HG03095 (cell line): ENCODE measurements around the gene SV2B.
A peak's percentile ranks its signal among the peaks of the same experiment; 100 is the strongest.

ENCODE experiments used
- ATAC-seq: cut with Tn5 transposase; IDR thresholded peaks from one replicate; pipeline ENCODE4 v1.9.1; 2021; ENCODE audit warnings: moderate library complexity; ENCODE audit not compliant: unreplicated experiment

Gene SV2B

DNA sequence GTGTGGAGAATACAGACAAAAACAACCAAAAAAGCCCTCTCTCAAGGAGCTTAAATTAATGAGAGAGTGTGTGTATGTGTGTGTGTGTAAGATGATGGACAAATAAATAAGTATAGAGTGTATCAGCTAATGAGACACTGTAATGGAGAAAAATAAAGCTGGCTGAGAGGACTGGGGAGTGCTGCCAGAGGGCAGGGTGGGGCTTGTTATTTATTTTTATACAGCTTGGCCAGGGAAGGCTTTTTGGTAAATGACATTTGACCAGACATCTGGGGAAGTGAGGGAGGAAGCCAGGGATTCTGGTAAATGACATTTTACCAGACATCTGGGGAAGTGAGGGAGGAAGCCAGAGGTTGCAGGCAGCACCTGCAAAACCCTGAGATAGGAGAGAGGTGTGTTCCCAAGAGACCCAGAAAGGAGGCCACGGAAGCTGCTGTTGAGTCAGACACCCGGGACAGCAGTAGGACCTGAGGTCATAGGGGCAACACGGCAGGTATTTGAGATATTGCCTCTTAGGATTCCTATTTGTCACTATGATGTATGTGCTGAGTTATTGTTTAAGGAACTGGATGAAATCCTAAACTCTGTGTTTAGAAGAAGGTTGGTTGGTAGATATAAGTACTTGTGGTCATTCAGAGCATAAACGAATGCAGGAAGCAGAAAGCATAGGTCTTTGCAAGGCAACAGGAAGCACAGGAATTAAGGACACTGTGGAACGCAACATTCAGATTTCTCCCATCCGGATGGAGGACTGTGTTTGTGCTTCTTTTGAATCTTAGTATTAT, 2.7 kb downstream of the SV2B start:
- ATAC-seq, result no peak

- ATAC-seq, result no peak
These were observed 4.1 kb downstream of the SV2B start for GRCh38 chr15:91104111-91104510.

DNA sequence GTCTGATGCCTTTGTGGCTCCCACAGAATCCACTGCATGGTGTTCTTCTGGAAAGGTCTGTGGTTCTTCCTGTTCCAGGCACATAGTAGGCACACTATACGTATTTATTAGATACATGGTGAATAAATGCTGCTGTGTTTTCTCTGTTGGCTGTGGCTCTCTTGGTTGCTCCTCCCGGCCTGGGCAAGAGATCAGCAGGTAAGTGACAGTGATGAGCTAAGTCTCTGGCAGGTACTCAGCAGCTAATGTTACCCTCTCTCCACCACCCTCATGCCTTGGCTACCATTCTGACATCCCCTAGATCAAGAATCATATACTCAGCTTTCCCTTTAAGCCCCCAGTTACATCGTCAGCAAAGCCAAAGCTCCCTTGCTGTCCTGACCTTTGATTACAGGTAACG, 8.4 kb downstream of the SV2B start:
- no peak for ATAC-seq

DNA sequence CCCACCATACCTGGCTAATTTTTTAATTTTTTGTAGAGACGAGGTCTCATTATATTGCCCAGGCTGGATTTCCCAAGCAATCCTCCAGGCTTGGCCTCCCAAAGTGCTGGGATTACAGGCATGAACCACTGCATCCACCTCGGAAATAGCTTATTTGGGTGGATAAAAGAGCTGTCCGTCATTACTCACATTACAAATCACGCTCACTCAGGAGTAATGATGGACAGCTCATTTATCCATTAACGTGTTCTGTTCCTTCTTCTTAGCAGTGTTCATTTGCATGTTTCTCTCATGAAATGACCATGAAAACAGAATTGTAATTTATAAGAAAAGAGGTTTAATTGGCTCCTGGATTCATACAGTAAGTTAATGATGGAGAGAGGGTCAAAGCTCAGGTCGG, 9.8 kb downstream of the SV2B start:
- no peak for ATAC-seq

DNA sequence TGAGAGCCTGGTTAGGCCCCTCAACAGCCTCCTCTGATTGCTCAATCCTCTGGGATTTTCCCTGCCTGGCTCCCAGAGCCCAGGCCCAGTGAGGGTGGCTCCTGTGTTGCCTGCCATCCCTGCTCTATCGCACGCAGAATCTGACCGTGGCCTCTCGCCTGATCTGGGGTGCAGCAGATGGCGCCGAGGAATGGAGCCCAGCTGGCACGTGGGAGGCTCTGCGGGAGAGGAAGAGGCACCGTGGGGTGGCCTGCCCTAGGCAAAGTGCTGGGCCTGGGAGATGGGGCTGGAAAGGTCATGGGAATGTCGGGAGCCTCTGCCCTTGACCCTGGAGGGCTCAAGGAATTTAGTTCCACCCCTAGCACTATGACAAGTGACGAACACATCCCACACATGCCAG, 10.3 kb downstream of the SV2B start:
- no peak for ATAC-seq

GRCh38 chr15:91113030-91113429, 13.0 kb downstream of the SV2B start:
- no peak for ATAC-seq

DNA sequence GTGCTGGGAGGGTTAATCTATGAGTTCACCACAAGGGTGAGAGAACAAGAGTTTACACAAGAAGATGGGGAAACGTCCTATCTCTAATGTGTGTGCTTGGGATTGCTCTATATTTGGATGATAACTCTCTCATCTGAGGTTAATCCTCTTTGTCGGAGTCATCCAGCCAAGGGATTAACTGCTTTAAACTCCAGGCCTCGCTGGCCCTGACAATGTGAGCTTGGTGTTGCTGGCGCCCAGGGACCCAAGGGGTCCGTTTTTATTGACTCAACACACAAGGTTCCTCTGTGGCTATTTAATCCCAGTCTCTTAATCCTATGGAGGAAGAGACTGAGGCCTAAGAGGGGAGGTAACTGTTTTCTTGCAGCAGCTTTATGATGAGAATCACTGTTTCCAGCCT, 14.2 kb downstream of the SV2B start:
- ATAC-seq, result no peak

- peak; percentile 91 for ATAC-seq
These were observed 16.3 kb downstream of the SV2B start for GRCh38 chr15:91116113-91117067.

DNA sequence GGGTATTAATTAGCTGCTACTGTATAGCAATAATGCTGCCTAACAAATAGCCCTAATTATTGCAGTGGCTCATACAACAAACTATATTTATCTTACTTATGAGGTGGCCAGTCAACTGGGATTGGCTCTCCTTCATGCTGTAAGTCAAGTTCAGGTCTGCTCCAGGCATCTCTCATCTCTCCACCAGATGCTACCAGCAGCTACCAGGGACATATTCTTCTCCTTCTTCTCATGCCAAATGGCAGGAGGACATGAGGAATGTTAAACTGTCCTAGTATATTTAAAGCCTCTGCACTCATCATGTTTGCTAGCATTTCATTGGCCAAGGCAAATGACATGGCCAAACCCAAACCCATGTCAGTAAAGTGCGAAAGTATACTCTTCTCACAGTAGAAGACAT, 17.3 kb downstream of the SV2B start:
- no peak for ATAC-seq

DNA sequence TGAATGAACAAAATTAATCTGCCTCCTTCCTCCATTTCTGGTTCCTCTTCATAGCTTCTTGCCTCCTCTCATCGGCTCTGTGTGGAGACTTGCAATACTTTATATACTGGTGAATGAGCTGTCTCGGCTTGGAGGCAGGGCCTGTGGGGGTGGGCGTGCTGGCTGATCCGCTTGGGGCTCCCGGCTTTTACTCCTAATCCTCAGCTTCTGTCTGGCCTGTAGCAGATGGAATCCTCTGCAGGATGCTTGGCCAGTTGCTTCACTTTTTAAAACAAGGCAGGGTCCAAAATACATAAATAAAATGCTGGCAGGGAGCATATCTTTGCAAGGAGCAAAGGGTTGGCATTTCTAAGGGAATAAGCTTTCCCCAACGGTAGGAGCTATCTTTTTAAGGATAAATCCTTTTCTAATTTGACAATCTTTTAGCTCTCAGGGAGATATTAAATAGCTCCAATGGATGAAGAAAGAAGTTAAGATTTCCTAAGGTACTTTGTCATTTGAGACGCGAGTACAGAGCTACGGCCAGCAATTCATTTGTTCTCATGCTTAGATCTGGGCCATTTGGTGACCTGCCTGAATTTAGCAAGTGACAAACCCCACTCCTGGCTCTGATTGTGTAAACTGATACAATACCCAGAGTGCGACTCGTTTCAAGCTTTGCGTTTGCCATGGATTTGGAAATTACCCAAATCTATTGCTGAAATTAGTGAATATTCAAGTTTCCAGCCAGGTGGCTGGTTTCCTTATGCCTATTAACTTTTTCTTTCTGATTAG, 18.9 kb downstream of the SV2B start:
- no peak for ATAC-seq

- ATAC-seq, result no peak
These were observed 22.2 kb downstream of the SV2B start for GRCh38 chr15:91122296-91122695.

GRCh38 chr15:91124132-91124531, 24.1 kb downstream of the SV2B start:
- ATAC-seq, result no peak

- ATAC-seq, result no peak
These were observed 25.1 kb downstream of the SV2B start for GRCh38 chr15:91125162-91125561.

- ATAC-seq, result no peak
These were observed 26.0 kb downstream of the SV2B start for GRCh38 chr15:91126080-91126479.

GRCh38 chr15:91127236-91127955, 27.3 kb downstream of the SV2B start:
- no peak for ATAC-seq

DNA sequence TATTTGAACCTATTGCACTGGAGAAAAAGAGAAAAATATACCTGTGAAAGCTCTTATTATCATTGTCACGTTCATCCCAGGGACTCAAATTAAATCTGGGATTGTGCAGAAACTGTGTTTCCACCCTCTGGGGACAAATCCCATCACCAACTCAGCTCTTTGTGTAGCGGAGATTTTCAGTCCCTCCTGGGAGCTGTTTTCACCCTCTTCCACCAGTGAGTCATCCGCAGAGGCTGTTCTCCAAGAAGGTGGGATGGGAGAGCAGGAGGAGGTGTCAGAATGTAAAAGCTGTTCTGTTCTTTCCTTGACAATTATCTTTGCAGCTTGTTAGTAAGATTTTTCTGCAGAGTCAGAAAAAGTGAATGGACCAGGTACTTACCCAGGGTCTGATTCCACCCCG, 28.0 kb downstream of the SV2B start:
- ATAC-seq, result no peak

DNA sequence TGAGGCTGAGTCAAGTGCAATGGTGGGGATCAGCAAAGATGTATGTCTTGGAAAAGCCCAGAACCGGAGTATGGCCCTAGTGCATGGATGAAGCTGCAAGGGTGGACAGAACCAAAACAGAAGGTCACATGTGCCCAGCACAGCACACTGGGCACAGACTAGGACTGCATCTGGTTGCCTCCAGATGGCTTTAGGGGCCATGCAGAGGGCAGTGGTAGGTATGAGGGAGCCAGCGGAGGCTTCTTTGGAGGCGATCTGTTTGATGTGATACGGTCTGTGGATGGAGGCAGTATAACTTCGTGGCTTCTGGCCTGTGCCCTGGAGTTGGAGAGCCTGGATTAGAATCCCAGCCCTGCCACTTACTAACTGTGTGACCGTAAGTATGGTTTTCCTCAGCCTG, 29.4 kb downstream of the SV2B start:
- ATAC-seq, result no peak

DNA sequence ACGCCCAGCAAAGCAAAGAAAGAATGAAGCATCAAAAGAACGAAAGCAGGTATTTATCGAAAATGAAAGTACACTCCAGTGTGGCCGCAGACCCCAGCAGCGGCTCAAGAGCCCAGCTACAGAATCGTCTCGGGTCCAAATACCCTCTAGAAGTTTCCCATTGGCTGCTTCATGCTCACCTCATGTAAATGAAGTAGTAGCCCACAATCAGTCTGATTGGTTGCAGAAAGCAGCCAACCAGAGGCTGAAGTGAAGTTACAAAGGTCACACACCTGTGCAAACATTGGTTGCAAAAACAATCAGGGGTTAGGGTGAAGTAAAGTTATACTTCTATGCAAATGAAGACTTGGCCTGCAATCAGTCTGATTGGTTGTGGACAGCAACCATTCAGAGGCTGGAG, 32.0 kb downstream of the SV2B start:
- ATAC-seq, result no peak

DNA sequence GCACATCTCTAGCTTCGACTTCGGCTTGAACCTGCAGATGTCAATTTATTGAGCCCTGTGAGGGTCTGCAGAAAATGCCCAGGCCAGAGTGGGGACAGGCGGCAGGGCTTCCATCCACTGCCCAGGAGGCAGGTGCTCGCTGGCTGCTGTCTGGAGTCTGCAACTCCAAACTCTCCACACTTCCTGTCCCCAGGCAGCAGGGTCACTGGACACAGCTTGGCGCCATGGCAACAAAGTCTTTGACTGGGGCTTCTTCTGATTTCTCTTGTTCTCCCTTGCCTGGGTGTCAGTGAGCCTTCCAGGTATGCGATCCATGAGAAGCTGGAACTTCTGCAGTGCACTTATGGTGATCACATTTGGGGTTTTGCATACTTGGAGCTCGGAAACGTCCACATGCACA, 33.5 kb downstream of the SV2B start:
- ATAC-seq, result no peak

DNA sequence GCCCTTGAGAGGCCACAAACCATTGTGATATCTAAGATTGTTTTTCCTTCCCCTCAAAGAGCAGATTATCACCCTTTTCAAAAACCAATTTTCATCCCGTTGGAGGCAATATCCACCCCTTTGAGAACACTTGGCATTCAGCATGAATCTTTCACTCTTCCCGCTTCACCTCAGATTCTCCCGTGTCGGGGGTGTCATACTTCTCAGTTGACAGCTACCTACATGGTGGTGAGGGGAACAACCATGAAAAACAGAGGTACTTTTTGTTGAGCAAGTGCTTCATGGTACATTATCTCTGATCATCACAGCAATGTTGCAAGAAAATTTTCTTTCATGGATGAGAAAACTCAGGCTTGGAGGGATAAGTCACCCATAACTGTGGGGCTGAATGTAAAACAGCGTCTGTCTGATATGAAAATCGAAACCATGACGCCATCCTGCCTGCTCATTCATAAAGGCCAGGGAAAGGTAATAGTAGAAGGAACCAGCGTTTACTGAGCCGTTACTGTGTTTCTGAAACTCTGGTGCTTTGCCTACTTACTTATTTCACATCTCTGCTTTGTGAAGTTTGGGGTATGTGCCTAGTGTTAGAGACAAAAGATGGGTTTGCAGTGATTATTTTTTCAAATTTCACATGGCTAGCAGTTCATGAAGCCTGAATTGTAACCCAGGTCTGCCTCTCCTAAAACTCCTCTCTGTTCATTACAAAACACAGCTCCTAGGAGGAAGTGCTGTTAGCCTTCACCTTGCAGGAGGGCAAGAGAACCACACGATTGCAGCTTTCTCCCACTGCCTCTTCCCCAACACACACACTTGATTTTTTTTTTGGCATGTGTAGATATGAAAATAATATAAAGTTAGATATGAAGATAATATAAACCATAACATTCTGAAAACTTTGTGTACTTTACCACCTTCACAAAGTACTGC, 35.4 kb downstream of the SV2B start:
- peak; percentile 85 for ATAC-seq
